A549 (cell line): Measurements from ENCODE around the gene CPLX1. TPM values are rescaled to one million over a fixed set of nuclear protein-coding genes. Genes with fewer than 3 reads are reported as not detected.
A peak's percentile ranks its signal among the peaks of the same experiment; 100 is the strongest.

ENCODE experiments used
- ATAC-seq, 2 experiments: fragments of 200-7000 bp in 1 of 2; fragments of >200 bp in 1 of 2; cut with Nextera tagmentation in 1 of 2; cut with Tn5 transposase in 1 of 2; 3 replicates each; pipeline versions ENCODE4 v1.8.0 to v1.9.1; 2018 to 2020; ENCODE audit warnings: mild to moderate bottlenecking in 1 of 2, moderate library complexity in 1 of 2
- CTCF ChIA-PET: fragments of 300-600 bp; sonication (Branson Sonifier 250); formaldehyde crosslinking; extraction: SDS; loops from one replicate; lab custom pipeline; 2021; ENCODE audit warnings: antibody characterized with exemption, inconsistent platforms; lab: Yijun Ruan, JAX
- POLR2A ChIA-PET: fragments of 350-600 bp; formaldehyde crosslinking; extraction: SDS; loops from one replicate; lab custom pipeline; 2021; ENCODE audit warnings: antibody characterized with exemption, inconsistent platforms; lab: Yijun Ruan, JAX
- DNase-seq, 2 experiments: peaks; one replicate each; pipeline versions ENCODE4 v3.0.0 to v3.0.0-alpha.2; 2011 to 2016; ENCODE audit warnings: low read depth in 1 of 2, low spot score in 1 of 2
- FAIRE-seq: peaks from 2 replicates; lab custom pipeline; 2011; peaks lifted over from hg19 to GRCh38; lab: Jason Lieb, UNC
- H3K27ac ChIP-seq, 2 experiments: fragments of >200 bp; sonication (Bioruptor Twin); formaldehyde crosslinking; 3 replicates each; pipeline ENCODE4 v1.5.1; 2016 to 2017
- H3K4me1 ChIP-seq: fragments of >200 bp; sonication (Bioruptor Twin); formaldehyde crosslinking; 3 replicates; pipeline ENCODE4 v1.6.1; 2016
- H3K4me2 ChIP-seq: fragments of >200 bp; sonication (Bioruptor Twin); formaldehyde crosslinking; 3 replicates; pipeline ENCODE4 v1.6.1; 2016
- H3K4me3 ChIP-seq: fragments of >200 bp; sonication (Bioruptor Twin); formaldehyde crosslinking; 3 replicates; pipeline ENCODE4 v1.5.1; 2016
- H3K9me3 ChIP-seq: fragments of >200 bp; sonication (Bioruptor Twin); formaldehyde crosslinking; 3 replicates; pipeline ENCODE4 v1.6.1; 2016
- BHLHE40 ChIP-seq: IDR thresholded peaks from 2 replicates; pipeline ENCODE4 v1.6.1; 2012; ENCODE audit warnings: low read depth, low read length, inconsistent platforms
- CHD2 ChIP-seq: fragments of 150-350 bp; IDR thresholded peaks from 2 replicates; pipeline ENCODE4 v1.6.1; 2014; ENCODE audit warnings: low read length; ENCODE audit not compliant: partially characterized antibody
- CHD4 ChIP-seq: fragments of 200-600 bp; sonication (generic); IDR thresholded peaks from 2 replicates; pipeline ENCODE4 v1.6.1; 2016; ENCODE audit warnings: antibody characterized with exemption, mild to moderate bottlenecking, borderline replicate concordance
- E2F6 ChIP-seq: IDR thresholded peaks from 2 replicates; pipeline ENCODE4 v1.6.1; 2012; ENCODE audit warnings: low read depth, borderline replicate concordance
- EHF ChIP-seq: fragments of 250-450 bp; sonication (Bioruptor Pico); IDR thresholded peaks from 2 replicates; pipeline ENCODE4 v1.5.0; 2020; ENCODE audit warnings: mild to moderate bottlenecking
- EHMT2 ChIP-seq: fragments of 200-600 bp; sonication (generic); IDR thresholded peaks from 2 replicates; pipeline ENCODE4 v1.6.1; 2016; ENCODE audit warnings: antibody characterized with exemption, low read depth, mild to moderate bottlenecking, moderate library complexity
- ELK1 ChIP-seq: fragments of 150-350 bp; IDR thresholded peaks from 2 replicates; pipeline ENCODE4 v1.6.1; 2014; ENCODE audit warnings: low read depth, mild to moderate bottlenecking, low read length
- FOXS1 ChIP-seq: fragments of 250-450 bp; sonication (Bioruptor Pico); IDR thresholded peaks from 2 replicates; pipeline ENCODE4 v1.5.0; 2020; ENCODE audit warnings: mild to moderate bottlenecking, moderate library complexity
- GATA3 ChIP-seq: IDR thresholded peaks from 2 replicates; pipeline ENCODE4 v1.6.1; 2012; ENCODE audit warnings: borderline replicate concordance
- HDAC2 ChIP-seq: fragments of 200-600 bp; sonication (generic); IDR thresholded peaks from 2 replicates; pipeline ENCODE4 v1.6.1; 2016
- HES2 ChIP-seq: fragments of >200 bp; sonication (Bioruptor Twin); formaldehyde crosslinking; IDR thresholded peaks from 2 replicates; pipeline ENCODE4 v1.6.1; 2016
- HEYL ChIP-seq: fragments of 250-450 bp; sonication (Bioruptor Pico); IDR thresholded peaks from 2 replicates; pipeline ENCODE4 v1.8.0; 2021; ENCODE audit warnings: mild to moderate bottlenecking, moderate library complexity
- HOXA7 ChIP-seq: fragments of 250-450 bp; sonication (Bioruptor Pico); IDR thresholded peaks from 2 replicates; pipeline ENCODE4 v1.5.0; 2020; ENCODE audit warnings: mild to moderate bottlenecking, moderate library complexity
- HOXB13 ChIP-seq: fragments of 250-450 bp; sonication (Bioruptor Pico); IDR thresholded peaks from 2 replicates; pipeline ENCODE4 v1.5.0; 2020; ENCODE audit warnings: low read depth, mild to moderate bottlenecking, moderate library complexity
- JUN ChIP-seq, 2 experiments: fragments of >200 bp; sonication (Bioruptor Twin); formaldehyde crosslinking; IDR thresholded peaks; 2 replicates in 1 of 2; 3 replicates in 1 of 2; pipeline ENCODE4 v1.6.1; 2016 to 2017
- JUNB ChIP-seq: fragments of >200 bp; sonication (Bioruptor Twin); formaldehyde crosslinking; IDR thresholded peaks from 2 replicates; pipeline ENCODE4 v1.6.1; 2016
- KDM5A ChIP-seq: fragments of 200-600 bp; sonication (generic); IDR thresholded peaks from 2 replicates; pipeline ENCODE4 v1.6.1; 2016; ENCODE audit warnings: antibody characterized with exemption, mild to moderate bottlenecking
- NFE2L2 ChIP-seq: fragments of 150-350 bp; conservative IDR thresholded peaks from 2 replicates; pipeline ENCODE4 v1.6.1; 2014; ENCODE audit warnings: low read length
- NPAS2 ChIP-seq: fragments of 250-450 bp; sonication (Bioruptor Pico); IDR thresholded peaks from 2 replicates; pipeline ENCODE4 v1.8.0; 2022; ENCODE audit warnings: mild to moderate bottlenecking, moderate library complexity, borderline replicate concordance
- PHF8 ChIP-seq: fragments of 200-600 bp; sonication (generic); IDR thresholded peaks from 2 replicates; pipeline ENCODE4 v1.6.1; 2016; ENCODE audit warnings: low read depth, mild to moderate bottlenecking, antibody characterized with exemption, moderate library complexity, borderline replicate concordance
- POLR2A ChIP-seq: IDR thresholded peaks from 2 replicates; pipeline ENCODE4 v1.6.1; 2012; ENCODE audit warnings: mild to moderate bottlenecking, low read length
- POLR2AphosphoS2 ChIP-seq: conservative IDR thresholded peaks from 2 replicates; pipeline ENCODE4 v1.6.1; 2012; ENCODE audit warnings: low read length, improper control_type of control experiment, inconsistent platforms
- REST ChIP-seq: fragments of 200-600 bp; sonication (generic); IDR thresholded peaks from 2 replicates; pipeline ENCODE4 v1.6.1; 2016; ENCODE audit warnings: antibody characterized with exemption, mild to moderate bottlenecking, moderate library complexity
- RNF2 ChIP-seq: fragments of 200-600 bp; sonication (generic); IDR thresholded peaks from 2 replicates; pipeline ENCODE4 v1.6.1; 2016; ENCODE audit warnings: low read depth, mild to moderate bottlenecking, antibody characterized with exemption, moderate library complexity, borderline replicate concordance
- SREBF2 ChIP-seq: fragments of 450-650 bp; IDR thresholded peaks from 2 replicates; pipeline ENCODE4 v1.6.1; 2014; ENCODE audit warnings: mild to moderate bottlenecking, moderate library complexity
- USF2 ChIP-seq: fragments of 450-650 bp; IDR thresholded peaks from 2 replicates; pipeline ENCODE4 v1.6.1; 2014; ENCODE audit warnings: antibody characterized with exemption
- ZC3H11A ChIP-seq: fragments of 450-650 bp; IDR thresholded peaks from 2 replicates; pipeline ENCODE4 v1.6.1; 2014; ENCODE audit warnings: antibody characterized with exemption, mild to moderate bottlenecking
- WGBS: methylation state at CpG from one replicate; pipeline ENCODE4 v1.1.6; 2017; ENCODE audit errors: missing lambda C conversion rate; 5-methylcytosine and 5-hydroxymethylcytosine counted together
- polyA plus RNA-seq, 4 experiments: library from polyadenylated mRNA; depleted of rRNA in 3 of 4; stranded (reverse); fragments of >200 nt; fragmentation: RNase III in 1 of 4; extraction: RNeasy Plus Mini Kit Qiagen cat#74134 plus additional on column Dnase treatment in 1 of 4; gene quantifications; 2 replicates in 3 of 4; 3 replicates in 1 of 4; pipeline ENCODE4 v1.2.3, GENCODE V29; 2011 to 2017

CPLX1 gene
- polyA plus RNA-seq, 2 of the 4 experiments (the other 2 are of a cell fraction): 0.19 to 0.57 TPM

GRCh38 chr4:784401-785331 lies 41.3 kb downstream of the CPLX1 start:
- POLR2A ChIA-PET: no interaction called here
- no peak for FAIRE-seq
- no peak for TF ChIP-seq ELK1
- no peak for TF ChIP-seq JUN (IDR thresholded peaks at IDR 0.05)
- no peak for TF ChIP-seq HOXB13 (CRISPR knock-in tag)
- no peak for TF ChIP-seq HOXA7 (CRISPR knock-in tag)
- no peak for TF ChIP-seq E2F6
- no peak for TF ChIP-seq ZC3H11A
- no peak for TF ChIP-seq PHF8
- Histone ChIP-seq H3K9me3 (no peaks in the 10 kb centered on the region), H3K4me3 (no peak overlapping the region), H3K4me2 (no peak overlapping the region), H3K4me1 (peaks cover 12% of the 10 kb centered on the region), H3K27ac (no peak overlapping the region)
- no peak for ATAC-seq
- WGBS: 89% methylated on average over 43 of the region's 57 CpGs
- no peak for DNase-seq
- CTCF ChIA-PET: interaction anchor here (0.6 to 1.9 kb wide), 2 partner anchors 29 to 43 kb away, joined by 3 to 6 read pairs; no protein-coding TSS in a partner anchor

GRCh38 chr4:781493-782216 lies 44.3 kb downstream of the CPLX1 start:
- Histone ChIP-seq H3K4me1 (peaks cover 13% of the 10 kb centered on the region), H3K4me3 (peak overlapping the region; percentile 88), H3K9me3 (no peaks in the 10 kb centered on the region), H3K4me2 (peak overlapping the region; percentile 94), H3K27ac (peak overlapping the region; percentile 94 to 98)
- FAIRE-seq (no peak), DNase-seq (peak; percentile 94 to 97), ATAC-seq (peak; percentile 97 to 98)
- CTCF ChIA-PET: interaction anchor here (0.6 to 1.0 kb wide), 2 partner anchors 11 to 40 kb away, joined by 3 to 4 read pairs; no protein-coding TSS in a partner anchor
- WGBS: 0% methylated on average over 7 of the region's 57 CpGs
- POLR2A ChIA-PET: interaction anchor here (0.6 to 1.2 kb wide), 4 partner anchors 12 to 205 kb away, joined by 3 read pairs; partner anchors contain the start of genes ATP5ME, GAK, IDUA and MYL5
- TF ChIP-seq HES2 (no peak), POLR2AphosphoS2 (no peak), NPAS2 (no peak), GATA3 (no peak), EHF (CRISPR knock-in tag) (no peak), JUNB (no peak), FOXS1 (CRISPR knock-in tag) (no peak), CHD4 (no peak), ELK1 (no peak), HEYL (CRISPR knock-in tag) (no peak), HOXB13 (CRISPR knock-in tag) (no peak), BHLHE40 (no peak), KDM5A (peak; percentile 42), SREBF2 (no peak), HDAC2 (no peak), EHMT2 (no peak), PHF8 (peak; percentile 71; the same call in 1 of the 2 replicates), USF2 (peak; percentile 98), POLR2A (peak; percentile 75), CHD2 (no peak), NFE2L2 (no peak), RNF2 (no peak), REST (no peak)
